ENCODE data around the gene TUT4.

Gene TUT4

DNA sequence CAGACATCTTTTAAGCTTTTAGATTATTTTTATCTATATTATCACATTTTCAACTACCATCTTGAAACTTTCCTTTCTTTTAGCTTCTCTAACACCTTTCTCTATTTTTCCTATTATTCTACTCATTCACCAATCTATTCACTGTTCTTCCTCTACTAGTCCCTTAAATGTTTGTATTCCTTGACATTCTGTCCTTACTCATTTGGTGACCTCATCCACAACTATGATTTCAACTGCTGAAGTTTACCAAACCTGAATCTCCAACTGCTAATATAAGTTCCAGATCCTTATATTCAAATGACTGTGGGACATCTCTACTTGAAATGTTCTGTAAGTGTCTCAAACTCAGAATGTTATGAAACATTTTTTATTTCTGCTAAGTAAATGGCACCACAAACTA, 49.2 kb downstream of the TUT4 start:
- no peak overlapping the region for H3K27ac ChIP-seq
- peaks cover 0 to 18% (median 0%) of the 10 kb centered on the region in 3 donors for H3K36me3 ChIP-seq
- intact Hi-C loops (cut with DNase I; ENCODE audit: low total_unique reads) = no loop called here
- DNase-seq = no peak
- no peaks in the 10 kb centered on the region for H3K9me3 ChIP-seq
- H3K27me3 ChIP-seq = no peaks in the 10 kb centered on the region
- H3K4me3 ChIP-seq = no peak overlapping the region
- no peak for TF ChIP-seq CTCF (IDR thresholded peaks at IDR 0.05)
- H3K4me1 ChIP-seq = no peaks in the 10 kb centered on the region

DNA sequence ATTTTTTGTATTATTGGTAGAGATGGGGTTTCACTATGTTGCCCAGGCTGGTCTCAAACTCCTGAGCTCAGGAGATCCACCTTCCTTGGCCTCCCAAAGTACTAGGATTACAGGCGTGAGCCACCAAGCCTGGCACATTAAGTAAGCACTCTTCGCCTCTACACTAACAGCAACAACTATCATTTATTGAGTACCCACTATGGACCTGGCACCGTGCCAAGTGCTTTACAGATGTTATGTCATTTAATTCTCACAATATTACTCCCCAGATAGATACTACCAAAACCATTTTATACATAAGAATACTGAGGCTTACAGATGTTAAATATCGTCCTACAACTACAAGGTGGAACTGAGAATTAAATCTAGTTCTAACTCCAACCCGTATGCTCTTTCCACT, 50.1 kb downstream of the TUT4 start:
- no peaks in the 10 kb centered on the region for H3K4me1 ChIP-seq
- H3K4me3 ChIP-seq = no peak overlapping the region
- H3K27me3 ChIP-seq = no peaks in the 10 kb centered on the region
- H3K9me3 ChIP-seq = no peaks in the 10 kb centered on the region
- H3K27ac ChIP-seq = no peak overlapping the region
- TF ChIP-seq CTCF (IDR thresholded peaks at IDR 0.05) = no peak
- H3K36me3 ChIP-seq = peaks cover 0 to 18% (median 0%) of the 10 kb centered on the region in 3 donors
- peak in 1 of 2 donors; percentile 42 for DNase-seq
- intact Hi-C loops (cut with DNase I; ENCODE audit: low total_unique reads) = no loop called here

GRCh38 chr1:52487632-52488031, 65.3 kb downstream of the TUT4 start:
- TF ChIP-seq CTCF (IDR thresholded peaks at IDR 0.05) = no peak
- intact Hi-C loops (cut with DNase I; ENCODE audit: low total_unique reads) = no loop called here
- H3K27ac ChIP-seq = no peak overlapping the region
- peaks cover 7 to 39% (median 25%) of the 10 kb centered on the region in 3 donors for H3K36me3 ChIP-seq
- DNase-seq = no peak
- no peak overlapping the region for H3K4me3 ChIP-seq
- H3K27me3 ChIP-seq = no peaks in the 10 kb centered on the region
- no peaks in the 10 kb centered on the region for H3K9me3 ChIP-seq
- H3K4me1 ChIP-seq = no peaks in the 10 kb centered on the region

DNA sequence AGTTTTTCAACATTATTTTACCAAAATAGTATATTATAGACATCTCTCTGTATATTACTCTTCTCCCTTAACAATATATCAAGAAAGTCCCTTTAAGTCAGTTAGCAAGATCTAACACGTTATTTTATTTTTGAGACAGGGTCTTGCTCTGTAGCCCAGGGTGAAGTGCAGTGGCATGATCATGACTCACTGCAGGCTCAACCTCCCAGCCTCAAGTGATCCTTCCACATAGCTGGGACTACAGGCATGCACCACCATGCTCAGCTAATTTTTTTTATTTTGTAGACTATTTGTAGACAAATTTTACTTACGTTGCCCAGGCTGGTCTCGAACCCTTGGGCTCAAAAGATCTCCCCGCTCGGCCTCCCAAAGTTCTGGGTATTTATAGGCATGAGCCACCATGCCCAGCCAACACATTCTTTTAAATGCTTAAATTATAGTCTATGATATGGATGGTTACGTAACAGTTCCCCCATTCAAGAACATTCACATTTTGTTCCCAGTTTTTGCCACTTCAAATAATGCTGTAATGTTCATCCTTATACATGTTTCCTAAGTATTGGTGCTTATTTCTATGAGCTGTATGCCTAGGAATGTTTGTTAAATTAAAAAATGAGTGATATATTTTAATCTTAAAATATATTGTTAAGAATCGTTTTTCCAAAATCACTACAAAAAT, 70.4 kb downstream of the TUT4 start:
- TF ChIP-seq CTCF (IDR thresholded peaks at IDR 0.05) = no peak
- DNase-seq = no peak
- Histone ChIP-seq H3K4me1 (no peaks in the 10 kb centered on the region), H3K4me3 (no peak overlapping the region), H3K9me3 (no peaks in the 10 kb centered on the region), H3K36me3 (peaks cover 10 to 43% (median 12%) of the 10 kb centered on the region in 3 donors), H3K27ac (no peak overlapping the region), H3K27me3 (no peaks in the 10 kb centered on the region)
- intact Hi-C loops (cut with DNase I; ENCODE audit: low total_unique reads) = no loop called here

GRCh38 chr1:52479076-52479475, 73.8 kb downstream of the TUT4 start:
- no peak for DNase-seq
- Histone ChIP-seq H3K4me1 (no peaks in the 10 kb centered on the region), H3K27me3 (no peaks in the 10 kb centered on the region), H3K27ac (no peak overlapping the region), H3K36me3 (peaks cover 17 to 55% (median 18%) of the 10 kb centered on the region in 3 donors), H3K4me3 (no peak overlapping the region), H3K9me3 (no peaks in the 10 kb centered on the region)
- no peak for TF ChIP-seq CTCF (IDR thresholded peaks at IDR 0.05)
- intact Hi-C loops (cut with DNase I; ENCODE audit: low total_unique reads) = no loop called here
